Measurements from ENCODE around the gene APOBEC2.
A peak's percentile ranks its signal among the peaks of the same experiment; 100 is the strongest.
"Not testable (repeated sequence)": the region's sequence is repeated elsewhere in the genome, so short reads cannot be mapped to it uniquely, and the experiment has no call there.

APOBEC2 gene

DNA sequence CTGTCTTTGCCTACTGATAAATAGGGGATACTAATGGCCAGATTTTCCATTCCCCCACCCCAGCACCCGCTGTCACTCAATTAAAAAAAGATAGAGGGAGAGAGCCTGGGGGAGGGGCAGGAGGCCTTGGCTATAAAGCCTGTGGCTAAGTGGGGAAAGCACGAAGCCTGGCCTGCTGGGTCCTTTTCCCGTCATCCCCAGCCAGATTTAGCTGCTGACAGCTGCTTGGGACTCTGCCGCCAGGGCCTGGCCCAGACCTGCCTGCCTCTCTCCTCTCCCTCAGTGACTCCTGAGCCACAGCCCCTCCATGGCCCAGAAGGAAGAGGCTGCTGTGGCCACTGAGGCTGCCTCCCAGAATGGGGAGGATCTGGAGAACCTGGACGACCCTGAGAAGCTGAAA lies at the start of gene APOBEC2:
TSS of gene APOBEC2 (plus strand) at position 162 of the 400 bp plus-strand sequence. CDS start at position 308, 146 bp downstream.
- H3K9me3 ChIP-seq, result no peaks in the 10 kb centered on the region
- H3K27me3 ChIP-seq (ENCODE audit: low read depth), result no peaks in the 10 kb centered on the region
- no peaks in the 10 kb centered on the region for H3K4me1 ChIP-seq
- no peak for DNase-seq (ENCODE audit: low spot score in 2 of 2)
- H3K36me3 ChIP-seq (replicated peaks), result no peaks in the 10 kb centered on the region
- no peak within 1 kb of the TSS for H3K4me3 ChIP-seq
- in situ Hi-C loops (cut with MboI; ENCODE audit: low sequenced_read_pairs), result no loop called here

DNA sequence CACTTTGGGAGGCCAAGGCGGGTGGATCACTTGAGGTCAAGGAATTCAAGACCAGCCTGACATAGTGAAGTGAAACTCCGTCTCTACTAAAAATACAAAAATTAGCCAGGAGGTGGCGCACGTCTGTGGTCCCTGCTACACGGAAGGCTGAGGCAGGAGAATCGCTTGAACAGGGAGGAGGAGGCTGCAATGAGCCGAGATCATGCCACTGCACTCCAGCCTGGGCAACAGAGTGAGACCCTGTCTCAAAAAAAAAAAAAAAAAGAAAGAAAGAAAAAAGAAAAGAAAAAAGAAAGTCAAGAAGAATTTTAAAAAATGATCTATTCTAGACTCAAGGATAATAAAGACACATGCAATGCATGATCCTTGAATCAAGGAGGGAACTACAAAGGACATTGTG lies 46.8 kb upstream of the APOBEC2 start:
- H3K9me3 ChIP-seq; H3K4me3 ChIP-seq; H3K4me1 ChIP-seq; in situ Hi-C loops (cut with MboI; ENCODE audit: low sequenced_read_pairs); H3K36me3 ChIP-seq (replicated peaks): not testable (repeated sequence)
- peaks cover 36% of the 10 kb centered on the region for H3K27me3 ChIP-seq (ENCODE audit: low read depth)
- peak; percentile 35 to 75 for DNase-seq (ENCODE audit: low spot score in 2 of 2)

GRCh38 chr6:41006980-41007379 lies 46.0 kb upstream of the APOBEC2 start:
- in situ Hi-C loops (cut with MboI; ENCODE audit: low sequenced_read_pairs); DNase-seq (ENCODE audit: low spot score in 2 of 2); H3K4me1 ChIP-seq; H3K4me3 ChIP-seq; H3K9me3 ChIP-seq; H3K36me3 ChIP-seq (replicated peaks): not testable (repeated sequence)
- peaks cover 32% of the 10 kb centered on the region for H3K27me3 ChIP-seq (ENCODE audit: low read depth)

GRCh38 chr6:41008011-41008410 lies 45.0 kb upstream of the APOBEC2 start:
- H3K27me3 ChIP-seq (ENCODE audit: low read depth), result peaks cover 25% of the 10 kb centered on the region

GRCh38 chr6:41009669-41010068 lies 43.3 kb upstream of the APOBEC2 start:
- Histone ChIP-seq H3K36me3 (replicated peaks) (no peaks in the 10 kb centered on the region), H3K9me3 (no peaks in the 10 kb centered on the region), H3K4me3 (no peak overlapping the region), H3K4me1 (no peaks in the 10 kb centered on the region), H3K27me3 (ENCODE audit: low read depth) (peaks cover 12% of the 10 kb centered on the region)
- in situ Hi-C loops (cut with MboI; ENCODE audit: low sequenced_read_pairs), result no loop called here
- DNase-seq (ENCODE audit: low spot score in 2 of 2), result no peak

More at GRCh38 chr6:41008011-41008410, 45.0 kb upstream of the APOBEC2 start:
- Histone ChIP-seq H3K4me1 (no peaks in the 10 kb centered on the region), H3K4me3 (no peak overlapping the region), H3K36me3 (replicated peaks) (no peaks in the 10 kb centered on the region), H3K9me3 (no peaks in the 10 kb centered on the region)
- no peak for DNase-seq (ENCODE audit: low spot score in 2 of 2)
- in situ Hi-C loops (cut with MboI; ENCODE audit: low sequenced_read_pairs), result no loop called here

DNA sequence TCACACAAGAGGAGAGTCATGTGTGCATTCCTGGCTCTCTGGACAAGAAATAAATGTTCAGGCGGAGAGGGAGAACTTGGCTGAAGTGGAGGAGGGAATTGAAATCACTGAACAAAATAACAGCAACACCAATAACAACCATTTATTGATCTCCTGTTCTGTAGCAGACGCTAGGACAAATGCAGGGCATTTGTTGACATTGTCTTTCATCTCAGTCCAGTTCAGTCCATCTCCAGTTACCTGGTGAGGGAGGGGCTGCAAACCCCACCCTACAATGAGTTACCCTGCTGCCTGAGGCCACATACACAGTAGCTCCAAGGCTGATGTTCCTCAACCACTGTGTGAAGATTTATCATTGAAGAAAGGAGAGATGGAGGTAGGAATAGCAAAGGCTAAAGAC lies 41.3 kb upstream of the APOBEC2 start:
- no peaks in the 10 kb centered on the region for H3K4me1 ChIP-seq
- in situ Hi-C loops (cut with MboI; ENCODE audit: low sequenced_read_pairs), result no loop called here
- H3K27me3 ChIP-seq (ENCODE audit: low read depth), result no peaks in the 10 kb centered on the region
- no peaks in the 10 kb centered on the region for H3K36me3 ChIP-seq (replicated peaks)
- no peak overlapping the region for H3K4me3 ChIP-seq
- no peaks in the 10 kb centered on the region for H3K9me3 ChIP-seq
- DNase-seq (ENCODE audit: low spot score in 2 of 2), result no peak

DNA sequence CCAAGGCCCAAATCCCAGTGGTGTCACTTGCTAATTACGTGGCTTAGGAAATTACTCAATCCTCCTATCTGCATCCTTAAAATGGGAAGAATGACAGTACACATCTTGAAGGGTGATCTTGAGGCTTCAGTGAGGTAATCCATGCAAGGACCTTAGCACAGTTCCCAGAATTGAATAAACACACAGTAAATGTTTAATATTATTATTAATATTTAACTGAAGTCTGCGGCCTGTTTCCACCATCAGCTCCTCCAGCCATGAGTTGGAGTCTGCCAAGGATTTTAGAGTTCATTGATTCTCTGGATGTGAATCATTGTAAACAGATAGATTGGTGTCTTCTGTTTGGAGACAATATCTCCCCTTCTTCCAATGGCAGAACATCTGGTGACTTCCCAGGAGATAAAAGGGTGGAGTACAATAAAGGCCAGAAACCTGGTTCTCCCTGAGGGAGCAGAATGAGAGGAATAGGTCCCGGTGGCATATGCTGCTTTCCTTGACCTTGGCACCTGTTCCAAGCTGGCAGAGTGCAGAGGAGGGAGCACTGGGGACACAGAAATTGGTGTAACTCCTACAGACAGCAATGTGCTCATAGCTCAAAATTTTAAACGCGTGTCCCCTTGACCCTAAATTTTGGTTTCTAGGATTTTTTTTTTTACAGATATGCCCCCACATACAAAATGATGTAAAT lies 39.4 kb upstream of the APOBEC2 start:
- H3K27me3 ChIP-seq (ENCODE audit: low read depth), result no peaks in the 10 kb centered on the region
- no peaks in the 10 kb centered on the region for H3K9me3 ChIP-seq
- no peak for DNase-seq (ENCODE audit: low spot score in 2 of 2)
- in situ Hi-C loops (cut with MboI; ENCODE audit: low sequenced_read_pairs), result no loop called here
- H3K4me1 ChIP-seq, result no peaks in the 10 kb centered on the region
- no peak overlapping the region for H3K4me3 ChIP-seq
- no peaks in the 10 kb centered on the region for H3K36me3 ChIP-seq (replicated peaks)

- Histone ChIP-seq H3K27me3 (ENCODE audit: low read depth) (no peaks in the 10 kb centered on the region), H3K4me1 (no peaks in the 10 kb centered on the region), H3K9me3 (no peaks in the 10 kb centered on the region), H3K4me3 (no peak overlapping the region), H3K36me3 (replicated peaks) (no peaks in the 10 kb centered on the region)
- no peak for DNase-seq (ENCODE audit: low spot score in 2 of 2)
- in situ Hi-C loops (cut with MboI; ENCODE audit: low sequenced_read_pairs), result no loop called here
Measured at GRCh38 chr6:41014780-41015179, 38.2 kb upstream of the APOBEC2 start.

DNA sequence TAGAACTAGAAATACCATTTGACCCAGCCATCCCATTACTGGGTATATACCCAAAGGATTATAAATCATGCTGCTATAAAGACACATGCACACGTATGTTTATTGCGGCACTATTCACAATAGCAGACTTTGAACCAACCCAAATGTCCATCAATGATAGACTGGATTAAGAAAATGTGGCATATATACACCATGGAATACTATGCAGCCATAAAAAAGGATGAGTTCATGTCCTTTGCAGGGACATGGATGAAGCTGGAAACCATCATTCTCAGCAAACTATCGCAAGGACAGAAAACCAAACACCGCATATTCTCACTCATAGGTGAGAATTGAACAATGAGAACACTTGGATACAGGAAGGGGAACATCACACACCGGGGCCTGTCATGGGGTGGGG lies 37.1 kb upstream of the APOBEC2 start:
- H3K36me3 ChIP-seq (replicated peaks); in situ Hi-C loops (cut with MboI; ENCODE audit: low sequenced_read_pairs); H3K4me3 ChIP-seq; H3K9me3 ChIP-seq; H3K27me3 ChIP-seq (ENCODE audit: low read depth); DNase-seq (ENCODE audit: low spot score in 2 of 2); H3K4me1 ChIP-seq: not testable (repeated sequence)

- no peaks in the 10 kb centered on the region for H3K9me3 ChIP-seq
- in situ Hi-C loops (cut with MboI; ENCODE audit: low sequenced_read_pairs), result no loop called here
- no peaks in the 10 kb centered on the region for H3K36me3 ChIP-seq (replicated peaks)
- H3K27me3 ChIP-seq (ENCODE audit: low read depth), result no peaks in the 10 kb centered on the region
- H3K4me3 ChIP-seq, result no peak overlapping the region
- no peak for DNase-seq (ENCODE audit: low spot score in 2 of 2)
- H3K4me1 ChIP-seq, result no peaks in the 10 kb centered on the region
Measured at GRCh38 chr6:41017663-41018062, 35.3 kb upstream of the APOBEC2 start.

- in situ Hi-C loops (cut with MboI; ENCODE audit: low sequenced_read_pairs), result no loop called here
- Histone ChIP-seq H3K36me3 (replicated peaks) (no peaks in the 10 kb centered on the region), H3K4me1 (peaks cover 3% of the 10 kb centered on the region), H3K4me3 (no peak overlapping the region), H3K9me3 (no peaks in the 10 kb centered on the region), H3K27me3 (ENCODE audit: low read depth) (no peaks in the 10 kb centered on the region)
- DNase-seq (ENCODE audit: low spot score in 2 of 2), result no peak
Measured at GRCh38 chr6:41021832-41022231, 31.2 kb upstream of the APOBEC2 start.

GRCh38 chr6:41022294-41022693 lies 30.7 kb upstream of the APOBEC2 start:
- no peaks in the 10 kb centered on the region for H3K27me3 ChIP-seq (ENCODE audit: low read depth)
- no peak for DNase-seq (ENCODE audit: low spot score in 2 of 2)
- no peaks in the 10 kb centered on the region for H3K36me3 ChIP-seq (replicated peaks)
- in situ Hi-C loops (cut with MboI; ENCODE audit: low sequenced_read_pairs), result no loop called here
- peaks cover 5% of the 10 kb centered on the region for H3K4me1 ChIP-seq
- H3K4me3 ChIP-seq, result no peak overlapping the region
- no peaks in the 10 kb centered on the region for H3K9me3 ChIP-seq

DNA sequence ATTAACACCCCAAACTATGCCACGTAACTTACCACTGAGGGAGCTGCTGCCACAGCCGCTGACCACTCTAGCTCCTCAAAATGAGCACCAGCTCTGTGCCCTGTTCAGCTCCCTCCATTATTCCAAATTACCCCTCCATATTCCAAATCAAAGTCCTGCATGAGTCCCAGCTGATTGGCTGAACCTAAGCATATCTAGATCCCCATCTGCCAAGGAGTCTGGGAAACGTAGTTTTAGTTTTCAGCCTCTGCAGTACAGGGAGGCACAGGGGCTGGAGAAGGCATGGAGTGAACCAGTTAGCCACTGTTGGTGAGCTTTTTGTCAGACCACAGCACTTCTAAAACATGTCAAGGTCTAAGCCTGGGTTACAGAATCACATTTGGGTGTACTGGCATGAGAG lies 29.9 kb upstream of the APOBEC2 start:
- Histone ChIP-seq H3K27me3 (ENCODE audit: low read depth) (no peaks in the 10 kb centered on the region), H3K4me3 (no peak overlapping the region), H3K4me1 (peaks cover 6% of the 10 kb centered on the region), H3K9me3 (no peaks in the 10 kb centered on the region), H3K36me3 (replicated peaks) (no peaks in the 10 kb centered on the region)
- DNase-seq (ENCODE audit: low spot score in 2 of 2), result no peak
- in situ Hi-C loops (cut with MboI; ENCODE audit: low sequenced_read_pairs), result no loop called here

DNA sequence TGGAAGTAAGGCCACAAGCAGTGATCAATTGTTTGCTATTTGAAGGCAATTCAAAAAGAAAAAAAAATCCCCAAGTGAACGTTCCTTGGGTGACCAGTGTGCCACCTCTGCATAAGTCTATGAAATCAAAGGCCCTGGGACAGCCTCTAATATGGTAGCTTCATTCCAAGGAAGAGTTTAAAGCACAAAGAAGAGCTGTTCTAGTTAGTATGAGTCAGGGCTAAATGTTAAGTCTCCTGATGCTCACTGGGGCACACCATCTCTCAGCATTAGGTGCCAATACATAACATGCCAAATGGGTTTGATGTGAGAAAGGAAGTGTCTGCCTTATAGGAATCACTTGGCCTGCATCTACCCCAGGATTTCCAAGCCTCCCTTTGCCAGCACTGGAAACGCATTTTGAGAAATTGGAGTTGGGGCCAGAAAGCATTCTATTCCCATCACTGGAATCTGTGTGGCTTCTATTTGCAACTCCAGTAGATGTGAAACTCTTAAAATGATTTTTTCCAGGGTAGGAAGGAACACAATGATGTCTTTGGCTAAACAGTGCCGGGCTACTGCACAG lies 27.0 kb upstream of the APOBEC2 start:
- DNase-seq (ENCODE audit: low spot score in 2 of 2), result no peak
- Histone ChIP-seq H3K4me1 (peaks cover 16% of the 10 kb centered on the region), H3K36me3 (replicated peaks) (no peaks in the 10 kb centered on the region), H3K27me3 (ENCODE audit: low read depth) (no peaks in the 10 kb centered on the region), H3K4me3 (no peak overlapping the region), H3K9me3 (no peaks in the 10 kb centered on the region)
- in situ Hi-C loops (cut with MboI; ENCODE audit: low sequenced_read_pairs), result loop anchor here (25.0 kb wide), 1 partner anchor 1689 kb away; no protein-coding TSS in a partner anchor
